SU-DHL-6 (cell line): Measurements from ENCODE around the gene STAT5A.

Source experiments
- EZH2phosphoT487 ChIP-seq: fragments of 200-600 bp; sonication (generic), shearing (Covaris generic); conservative IDR thresholded peaks from 2 replicates; pipeline ENCODE4 v1.6.1; 2018; ENCODE audit warnings: mild to moderate bottlenecking, antibody characterized with exemption, low read length, moderate library complexity, mixed read lengths
- TF ChIP-seq, protein P1 (sequence below): fragments of 200-600 bp; sonication (generic); IDR thresholded peaks from one replicate; pipeline ENCODE4 v1.5.1; 2017; ENCODE audit warnings: antibody characterized with exemption, mild to moderate bottlenecking, low read length, moderate library complexity; ENCODE audit not compliant: insufficient read depth, poor library complexity, severe bottlenecking

DNA sequence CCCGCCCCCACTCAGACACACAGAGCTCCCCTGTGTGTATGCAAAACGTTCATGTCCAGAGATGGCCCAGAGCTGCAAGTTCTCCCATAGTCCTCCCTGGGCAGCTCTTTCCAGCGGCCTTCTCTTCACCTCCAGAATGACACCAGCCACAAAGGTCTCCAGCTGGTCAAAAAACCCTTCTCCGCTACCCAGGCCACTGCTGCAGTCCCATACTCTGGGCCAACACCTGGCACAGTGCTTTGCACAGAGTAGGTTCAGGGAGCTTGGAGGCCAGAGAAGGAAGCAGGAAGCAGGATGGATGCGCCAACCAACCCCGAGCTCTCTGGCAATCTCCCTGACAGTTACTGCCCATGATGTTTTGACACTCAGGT lies 11.0 kb upstream of the STAT5A start:
- TF ChIP-seq, protein P1, sequence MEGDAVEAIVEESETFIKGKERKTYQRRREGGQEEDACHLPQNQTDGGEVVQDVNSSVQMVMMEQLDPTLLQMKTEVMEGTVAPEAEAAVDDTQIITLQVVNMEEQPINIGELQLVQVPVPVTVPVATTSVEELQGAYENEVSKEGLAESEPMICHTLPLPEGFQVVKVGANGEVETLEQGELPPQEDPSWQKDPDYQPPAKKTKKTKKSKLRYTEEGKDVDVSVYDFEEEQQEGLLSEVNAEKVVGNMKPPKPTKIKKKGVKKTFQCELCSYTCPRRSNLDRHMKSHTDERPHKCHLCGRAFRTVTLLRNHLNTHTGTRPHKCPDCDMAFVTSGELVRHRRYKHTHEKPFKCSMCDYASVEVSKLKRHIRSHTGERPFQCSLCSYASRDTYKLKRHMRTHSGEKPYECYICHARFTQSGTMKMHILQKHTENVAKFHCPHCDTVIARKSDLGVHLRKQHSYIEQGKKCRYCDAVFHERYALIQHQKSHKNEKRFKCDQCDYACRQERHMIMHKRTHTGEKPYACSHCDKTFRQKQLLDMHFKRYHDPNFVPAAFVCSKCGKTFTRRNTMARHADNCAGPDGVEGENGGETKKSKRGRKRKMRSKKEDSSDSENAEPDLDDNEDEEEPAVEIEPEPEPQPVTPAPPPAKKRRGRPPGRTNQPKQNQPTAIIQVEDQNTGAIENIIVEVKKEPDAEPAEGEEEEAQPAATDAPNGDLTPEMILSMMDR, result no peak
- no peak for TF ChIP-seq EZH2phosphoT487
